ENCODE measurements around the gene ZDHHC1. TPM values are rescaled to one million over a fixed set of nuclear protein-coding genes. Genes with fewer than 3 reads are reported as not detected.
"Not testable (repeated sequence)": the region's sequence is repeated elsewhere in the genome, so short reads cannot be mapped to it uniquely, and the experiment has no call there.

ZDHHC1 gene
- total RNA-seq, 1 experiment from 2014 or later = 13.5 TPM

DNA sequence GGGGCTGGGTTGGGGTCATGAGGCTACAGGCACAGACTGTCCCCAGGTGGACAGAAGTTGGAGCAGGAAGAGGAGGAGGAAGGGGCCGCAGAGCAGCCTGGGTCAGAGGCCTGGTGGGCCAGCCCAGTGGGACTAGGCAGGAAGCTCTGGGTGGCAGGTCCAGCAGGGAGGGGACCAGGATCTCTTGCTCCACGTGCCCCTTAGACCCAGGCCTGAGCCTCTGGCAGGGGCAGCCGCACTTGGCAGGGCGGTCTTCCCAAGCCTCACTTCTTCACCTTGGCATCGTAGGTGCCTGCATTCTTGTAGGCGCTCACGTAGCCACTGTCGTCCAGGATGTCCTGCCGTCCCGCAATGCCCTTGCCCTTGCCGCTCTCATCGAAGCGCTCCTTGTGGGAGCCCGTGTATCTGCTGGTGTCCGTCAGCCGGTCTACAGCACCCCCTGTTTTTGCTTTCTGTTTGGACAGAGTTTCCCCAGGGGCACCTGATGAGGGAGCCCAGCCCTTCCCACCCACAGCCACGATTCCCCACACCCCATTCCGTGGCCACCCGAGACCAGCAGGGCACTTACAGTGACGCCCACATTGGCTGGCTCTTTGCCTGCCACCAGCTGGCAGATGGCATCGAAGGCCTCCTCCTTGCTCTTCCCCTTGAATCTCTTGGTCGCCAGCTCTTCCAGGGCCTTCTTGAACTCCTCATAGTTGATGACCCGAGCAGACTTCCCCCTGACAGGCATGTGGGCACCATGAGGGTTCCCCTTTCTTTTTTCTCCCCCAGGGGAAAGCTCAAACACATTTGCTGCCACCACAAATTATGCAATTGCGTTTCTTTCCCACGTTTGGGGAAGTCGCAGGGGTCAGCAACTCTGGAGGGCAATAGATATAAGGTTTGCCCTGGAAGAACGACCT lies 26.1 kb downstream of the ZDHHC1 start:
- DNase-seq (ENCODE audit: low read depth) = no peak
- in situ Hi-C loops (cut with HindIII; ENCODE audit: low pct_unique_long_range_greater_than_20kb, low sequenced_read_pairs) = no loop called here

DNA sequence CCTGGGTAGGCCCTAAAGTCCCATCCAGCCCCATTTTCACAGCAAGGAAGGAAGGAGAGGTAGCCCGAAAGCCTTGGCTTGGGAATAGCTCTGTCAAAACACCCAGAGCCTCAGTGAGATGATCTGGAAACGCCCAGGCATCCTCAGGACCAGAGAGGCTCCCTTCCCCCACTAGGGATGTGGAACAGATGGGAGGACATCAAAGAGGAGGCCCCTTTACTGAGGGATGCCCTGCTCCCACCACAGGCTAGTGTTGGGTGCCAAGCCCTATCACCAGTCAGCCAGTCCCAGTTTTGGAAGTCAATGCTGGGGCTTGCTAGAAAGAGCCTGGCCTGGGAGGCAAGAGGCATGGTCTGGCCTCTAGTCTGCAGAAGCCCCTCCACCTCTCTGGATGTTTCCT lies 27.7 kb downstream of the ZDHHC1 start:
- in situ Hi-C loops (cut with HindIII; ENCODE audit: low pct_unique_long_range_greater_than_20kb, low sequenced_read_pairs) = no loop called here
- DNase-seq (ENCODE audit: low read depth) = no peak

GRCh38 chr16:67388191-67388590 lies 28.1 kb downstream of the ZDHHC1 start:
- in situ Hi-C loops (cut with HindIII; ENCODE audit: low pct_unique_long_range_greater_than_20kb, low sequenced_read_pairs) = no loop called here
- no peak for DNase-seq (ENCODE audit: low read depth)

DNA sequence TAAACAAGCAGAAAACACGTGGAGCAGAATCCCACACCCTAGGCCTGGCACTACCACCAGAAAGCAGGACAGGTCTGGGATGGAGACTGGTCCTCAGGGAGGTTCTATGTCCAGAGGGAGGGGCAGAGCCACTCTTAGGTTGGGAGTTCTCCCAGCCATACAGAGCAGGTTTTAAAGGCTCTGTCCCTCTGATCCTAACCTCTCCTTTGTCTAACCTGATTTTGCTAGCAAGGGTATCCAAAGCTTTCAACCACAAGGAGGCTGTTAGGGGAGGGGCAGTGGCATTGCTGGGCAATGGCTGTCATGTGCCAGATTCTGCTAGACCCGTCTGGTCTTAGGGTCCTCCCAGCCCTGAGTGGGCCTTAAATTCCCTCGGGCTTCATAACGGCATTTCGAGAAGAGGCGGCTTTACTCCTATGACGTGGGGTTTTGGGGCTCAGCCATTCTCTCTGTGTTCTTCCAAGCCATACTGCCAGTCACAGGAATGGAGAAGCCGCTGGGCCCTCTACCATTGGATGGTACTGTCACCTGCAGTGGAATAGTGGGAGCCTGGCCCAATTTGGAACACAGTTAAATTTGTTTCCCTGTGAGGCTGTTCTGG lies 28.7 kb downstream of the ZDHHC1 start:
- in situ Hi-C loops (cut with HindIII; ENCODE audit: low pct_unique_long_range_greater_than_20kb, low sequenced_read_pairs) = no loop called here
- no peak for DNase-seq (ENCODE audit: low read depth)

- in situ Hi-C loops (cut with HindIII; ENCODE audit: low pct_unique_long_range_greater_than_20kb, low sequenced_read_pairs) = no loop called here
- DNase-seq (ENCODE audit: low read depth) = no peak
These were observed 29.3 kb downstream of the ZDHHC1 start for GRCh38 chr16:67386861-67387455.

DNA sequence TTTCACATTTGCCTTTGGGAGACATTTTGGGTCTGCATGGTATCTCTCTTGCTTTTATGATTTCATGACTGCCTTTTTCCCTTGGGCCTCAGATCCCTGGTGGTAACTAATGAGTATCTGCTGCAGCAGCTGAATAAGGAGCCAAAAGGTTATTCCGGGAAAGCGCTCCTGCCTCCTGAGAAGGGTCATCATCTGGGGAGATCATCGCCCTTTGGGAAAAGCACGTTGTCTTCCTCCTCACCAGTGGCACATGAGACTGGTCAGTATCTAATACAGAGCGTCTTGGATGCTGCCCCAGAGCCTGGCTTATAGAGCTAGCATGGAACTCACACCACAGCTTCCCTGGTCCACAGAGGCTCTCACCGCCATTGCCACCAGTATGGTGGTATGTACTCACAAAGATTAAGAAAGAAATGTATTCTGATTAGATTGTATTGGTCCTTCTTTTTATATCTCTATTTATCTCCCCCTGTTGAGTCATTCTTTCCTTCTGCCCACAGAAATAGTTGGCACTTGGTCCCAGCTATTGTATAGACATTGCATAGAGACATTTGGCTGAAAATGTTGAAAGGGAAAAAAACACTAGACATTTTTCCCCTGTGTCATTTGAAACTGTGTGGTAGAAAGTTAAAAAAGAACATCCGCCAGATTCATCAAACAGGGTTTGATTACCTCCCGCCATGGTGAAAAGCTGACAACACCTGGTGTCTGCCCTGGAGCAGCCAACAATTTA lies 31.3 kb downstream of the ZDHHC1 start:
- DNase-seq (ENCODE audit: low read depth) = no peak
- in situ Hi-C loops (cut with HindIII; ENCODE audit: low pct_unique_long_range_greater_than_20kb, low sequenced_read_pairs) = no loop called here

- no peak for DNase-seq (ENCODE audit: low read depth)
- in situ Hi-C loops (cut with HindIII; ENCODE audit: low pct_unique_long_range_greater_than_20kb, low sequenced_read_pairs) = no loop called here
These were observed 33.0 kb downstream of the ZDHHC1 start for GRCh38 chr16:67383284-67383683.

DNA sequence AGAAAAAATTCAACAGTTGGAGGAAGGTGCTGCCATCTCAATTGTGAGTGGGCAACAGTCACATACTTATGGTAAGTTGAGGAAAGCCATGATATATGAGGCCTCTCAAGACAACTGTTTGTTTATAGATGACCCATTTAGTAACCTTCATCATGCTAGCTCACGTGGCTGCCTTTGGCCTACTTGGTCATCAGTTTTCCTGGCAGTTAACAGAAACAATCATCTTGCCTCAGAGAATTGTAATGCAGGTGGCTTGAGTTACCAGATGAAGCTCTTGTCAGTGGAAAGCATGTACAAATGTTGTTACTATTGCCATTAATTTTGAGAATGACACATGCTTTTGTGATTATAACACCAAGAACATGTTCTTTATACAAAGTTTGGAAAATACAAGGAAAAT lies 37.6 kb downstream of the ZDHHC1 start:
- DNase-seq (ENCODE audit: low read depth) = no peak
- in situ Hi-C loops (cut with HindIII; ENCODE audit: low pct_unique_long_range_greater_than_20kb, low sequenced_read_pairs) = no loop called here

DNA sequence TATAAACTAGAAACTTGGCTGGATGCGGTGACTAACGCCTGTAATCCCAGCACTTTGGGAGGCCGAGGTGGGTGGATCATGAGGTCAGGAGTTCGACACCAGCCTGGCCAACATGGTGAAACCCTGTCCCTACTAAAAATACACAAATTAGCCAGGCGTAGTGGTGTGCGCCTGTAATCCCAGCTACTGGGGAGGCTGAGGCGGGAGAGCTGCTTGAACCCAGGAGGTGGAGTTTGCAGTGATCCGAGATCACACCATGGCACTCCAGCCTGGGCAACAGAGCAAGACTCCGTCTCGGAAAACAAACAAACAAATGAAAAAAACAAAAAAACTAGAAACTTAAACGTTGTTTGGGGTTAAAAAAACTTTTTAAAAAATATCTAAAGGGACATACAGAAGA lies 40.3 kb downstream of the ZDHHC1 start:
- in situ Hi-C loops (cut with HindIII; ENCODE audit: low pct_unique_long_range_greater_than_20kb, low sequenced_read_pairs); DNase-seq (ENCODE audit: low read depth): not testable (repeated sequence)

DNA sequence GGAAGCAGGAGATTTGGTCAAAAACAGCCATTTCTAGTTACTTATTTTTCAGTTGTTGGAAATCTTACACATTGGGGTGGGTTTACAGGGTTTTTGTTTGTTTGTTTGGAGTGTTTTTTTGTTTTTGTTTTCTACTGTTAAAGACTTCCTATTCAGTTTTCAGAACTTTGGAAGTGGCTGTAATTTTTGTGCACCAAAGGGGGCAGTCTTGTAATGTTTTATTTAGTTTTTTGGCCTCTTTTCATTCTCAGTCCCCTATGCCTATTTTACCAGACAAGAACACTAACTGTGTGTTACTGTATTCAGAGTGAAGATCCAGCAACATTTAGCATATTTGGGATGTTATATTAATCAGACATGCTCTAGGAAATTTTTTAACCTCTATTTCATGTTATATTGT lies 43.6 kb downstream of the ZDHHC1 start:
- in situ Hi-C loops (cut with HindIII; ENCODE audit: low pct_unique_long_range_greater_than_20kb, low sequenced_read_pairs) = no loop called here
- no peak for DNase-seq (ENCODE audit: low read depth)

DNA sequence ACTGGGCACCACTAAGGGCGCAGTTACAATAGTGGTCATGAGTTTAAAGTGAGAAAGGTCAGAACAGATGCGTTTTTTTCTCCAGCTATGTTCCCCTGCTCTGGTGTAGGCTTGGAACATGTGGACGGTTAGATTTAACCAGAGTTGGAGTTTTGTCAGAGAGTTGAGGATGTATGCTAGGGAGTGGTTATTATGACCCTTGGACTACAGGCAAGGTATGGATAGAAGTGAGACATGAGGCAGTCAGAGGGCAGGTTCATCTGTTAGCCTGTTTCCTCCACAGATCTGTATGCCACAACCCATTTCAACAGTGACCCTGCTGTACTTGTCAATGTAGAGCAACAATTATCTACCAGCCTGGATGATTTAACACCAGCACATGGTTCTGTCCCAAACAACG lies 45.6 kb downstream of the ZDHHC1 start:
- in situ Hi-C loops (cut with HindIII; ENCODE audit: low pct_unique_long_range_greater_than_20kb, low sequenced_read_pairs) = no loop called here
- DNase-seq (ENCODE audit: low read depth) = no peak

DNA sequence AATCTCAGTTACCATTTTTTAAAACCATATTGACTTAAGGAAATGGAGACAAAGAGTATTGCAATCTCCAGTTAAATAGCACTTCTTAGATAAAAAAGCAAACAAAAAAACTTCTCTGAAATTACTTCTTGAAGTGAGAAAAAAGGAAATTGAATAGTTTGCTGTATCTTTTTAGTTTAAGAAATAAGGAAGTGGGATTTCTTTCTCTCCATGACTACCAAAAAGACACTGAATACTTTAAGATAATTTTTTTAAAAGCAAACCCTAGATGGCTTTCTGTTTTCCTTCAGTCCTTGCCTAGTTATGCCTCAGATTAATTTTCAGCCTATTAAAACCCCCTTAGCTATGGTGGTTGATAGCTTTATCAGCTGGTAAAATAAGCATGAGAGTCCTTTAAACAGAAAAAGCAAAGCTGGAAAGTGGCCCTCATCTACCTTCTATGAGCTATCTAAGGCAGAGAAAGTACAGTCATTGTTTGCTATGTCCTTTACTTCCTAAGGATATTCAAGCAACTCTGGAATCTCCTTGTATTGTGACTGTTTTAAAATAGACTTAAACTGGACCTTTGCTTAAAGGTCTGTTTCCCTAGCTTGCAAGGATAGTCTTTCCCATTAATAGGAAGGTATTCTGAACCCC lies 51.6 kb downstream of the ZDHHC1 start:
- in situ Hi-C loops (cut with HindIII; ENCODE audit: low pct_unique_long_range_greater_than_20kb, low sequenced_read_pairs) = no loop called here
- DNase-seq (ENCODE audit: low read depth) = no peak

DNA sequence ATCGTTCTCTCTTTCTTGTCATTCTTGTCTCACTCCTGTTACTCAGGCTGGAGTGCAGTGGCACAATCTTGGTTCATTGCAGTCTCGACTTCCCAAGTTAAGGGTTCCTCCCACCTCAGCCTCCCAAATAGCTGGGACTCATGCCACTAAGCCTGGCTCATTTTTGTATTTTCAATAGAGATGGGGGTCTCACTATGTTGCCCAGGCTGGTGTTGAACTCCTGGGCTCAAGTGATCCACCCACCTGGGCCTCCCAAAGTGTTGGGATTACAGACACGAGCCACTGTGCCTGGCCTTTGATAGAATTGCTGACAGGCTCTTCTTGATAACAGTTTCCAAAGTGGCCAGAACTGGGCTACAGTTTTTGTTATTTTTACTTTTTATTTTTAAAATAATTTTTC lies 55.2 kb downstream of the ZDHHC1 start:
- in situ Hi-C loops (cut with HindIII; ENCODE audit: low pct_unique_long_range_greater_than_20kb, low sequenced_read_pairs) = no loop called here
- DNase-seq (ENCODE audit: low read depth) = no peak

- in situ Hi-C loops (cut with HindIII; ENCODE audit: low pct_unique_long_range_greater_than_20kb, low sequenced_read_pairs); DNase-seq (ENCODE audit: low read depth): not testable (repeated sequence)
These were observed 56.6 kb downstream of the ZDHHC1 start for GRCh38 chr16:67359540-67360269.

GRCh38 chr16:67357561-67357960 lies 58.7 kb downstream of the ZDHHC1 start:
- in situ Hi-C loops (cut with HindIII; ENCODE audit: low pct_unique_long_range_greater_than_20kb, low sequenced_read_pairs) = no loop called here
- no peak for DNase-seq (ENCODE audit: low read depth)

DNA sequence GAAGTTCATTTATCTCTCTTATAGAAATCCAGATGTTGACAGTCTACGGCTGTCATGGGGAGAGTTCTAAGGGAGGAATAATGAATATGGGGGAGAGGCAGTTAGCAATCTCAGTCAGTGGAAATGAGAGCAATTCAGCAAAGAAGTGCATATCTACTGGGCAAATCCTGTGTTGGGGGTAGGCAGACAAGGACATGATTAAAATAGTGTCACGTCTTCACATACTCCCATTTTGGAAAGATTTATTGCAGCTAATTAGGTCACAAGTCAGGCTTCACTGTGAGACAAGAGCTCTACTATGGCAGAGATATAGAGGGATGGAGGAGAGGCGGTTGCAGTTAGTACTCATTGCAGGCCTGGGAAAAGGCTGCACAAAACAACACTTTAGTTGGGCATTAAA lies 59.9 kb downstream of the ZDHHC1 start:
- in situ Hi-C loops (cut with HindIII; ENCODE audit: low pct_unique_long_range_greater_than_20kb, low sequenced_read_pairs) = no loop called here
- DNase-seq (ENCODE audit: low read depth) = no peak

DNA sequence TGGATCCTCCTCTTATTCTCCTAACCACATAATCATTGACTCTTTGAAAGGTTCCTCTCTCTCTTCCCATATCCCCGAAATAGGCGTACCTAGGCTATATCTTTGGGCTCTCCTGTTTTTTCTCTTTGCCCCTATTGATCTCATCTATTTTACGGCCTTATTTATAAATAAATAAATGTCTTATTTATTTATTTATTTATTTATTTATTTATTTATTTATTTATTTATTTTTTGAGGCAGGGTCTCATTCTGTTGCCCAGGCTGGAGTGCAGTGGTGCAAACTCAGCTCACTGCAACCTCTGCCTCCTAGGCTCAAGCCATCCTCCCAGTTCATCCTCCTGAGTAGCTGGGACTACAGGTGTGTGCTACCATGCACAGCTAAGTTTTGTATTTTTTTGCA lies 63.8 kb downstream of the ZDHHC1 start:
- in situ Hi-C loops (cut with HindIII; ENCODE audit: low pct_unique_long_range_greater_than_20kb, low sequenced_read_pairs); DNase-seq (ENCODE audit: low read depth): not testable (repeated sequence)

DNA sequence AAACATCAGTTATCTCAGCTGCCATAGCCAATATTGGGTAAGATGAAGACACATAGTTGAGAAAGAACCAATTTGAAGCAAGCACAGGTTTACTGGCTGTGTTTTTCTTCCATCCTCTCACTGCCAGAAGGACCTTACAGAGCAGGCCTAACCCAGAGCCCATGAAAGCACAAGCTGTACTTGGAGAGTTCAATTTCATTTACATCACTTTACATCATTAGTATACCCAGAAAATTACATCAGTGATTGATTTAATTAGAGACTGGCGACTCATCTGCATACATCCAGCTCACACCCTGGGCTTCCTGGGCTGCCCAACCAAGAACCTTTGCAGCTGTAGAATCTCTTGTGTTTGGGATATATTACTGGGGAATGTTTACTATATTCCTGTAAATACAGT lies 66.0 kb downstream of the ZDHHC1 start:
- in situ Hi-C loops (cut with HindIII; ENCODE audit: low pct_unique_long_range_greater_than_20kb, low sequenced_read_pairs) = no loop called here
- DNase-seq (ENCODE audit: low read depth) = no peak

All from Caki2 (cell line).